GM12878 (cell line): ENCODE data around the gene EDC3. TPM values are rescaled to one million over a fixed set of nuclear protein-coding genes. Genes with fewer than 3 reads are reported as not detected.

Source experiments
- ATAC-seq: fragments of 200-7000 bp; cut with Tn5 transposase; 3 replicates; pipeline ENCODE4 v1.9.1; 2020; ENCODE audit warnings: mild to moderate bottlenecking, moderate library complexity
- BruUV-seq: library from RNA; stranded (reverse); fragments of 400-500 nt; replicated peaks from 2 replicates; lab custom pipeline; 2021; lab: Mats Ljungman, UMichigan
- CTCF ChIA-PET: fragments of 300-600 bp; sonication (Branson Sonifier 250); formaldehyde crosslinking; extraction: SDS; loops from one replicate; lab custom pipeline; 2021; ENCODE audit warnings: inconsistent platforms; lab: Yijun Ruan, JAX
- POLR2A ChIA-PET: fragments of 350-600 bp; formaldehyde crosslinking; extraction: SDS; loops from one replicate; lab custom pipeline; 2021; ENCODE audit warnings: inconsistent platforms; lab: Charles Lee
- RAD21 ChIA-PET: fragments of 300-600 bp; sonication (Branson Sonifier 250); formaldehyde crosslinking; loops from one replicate; lab custom pipeline; 2023; ENCODE audit warnings: antibody characterized with exemption; ENCODE audit not compliant: unreplicated experiment; lab: Charles Lee
- SMC1A ChIA-PET: fragments of 300-600 bp; sonication (Branson Sonifier 250); formaldehyde crosslinking; loops from one replicate; lab custom pipeline; 2023; ENCODE audit not compliant: unreplicated experiment, uncharacterized antibody; lab: Charles Lee
- DNase-seq: peaks from one replicate; pipeline ENCODE4 v3.0.0-alpha.2; 2011; ENCODE audit warnings: low read depth, low spot score
- FAIRE-seq: peaks from 3 replicates; lab custom pipeline; 2011; peaks lifted over from hg19 to GRCh38; lab: Jason Lieb, UNC
- H2AFZ ChIP-seq: 2 replicates; pipeline ENCODE4 v1.6.0; 2011; ENCODE audit warnings: low read depth, low read length, control low read depth; ENCODE audit not compliant: control insufficient read depth
- H3K27ac ChIP-seq: 2 replicates; pipeline ENCODE4 v1.5.1; 2011; ENCODE audit warnings: control low read depth; ENCODE audit not compliant: control insufficient read depth, insufficient read depth
- H3K27me3 ChIP-seq, 2 experiments: replicated peaks in 1 of 2; 2 replicates each; pipeline versions ENCODE4 v1.6.0 to v1.6.1; 2011; ENCODE audit warnings: low read length in 1 of 2; ENCODE audit not compliant: control insufficient read depth in 2 of 2, insufficient read depth in 2 of 2
- H3K36me3 ChIP-seq, 2 experiments: 2 replicates each; pipeline ENCODE4 v1.5.1; 2011; ENCODE audit warnings: low read length in 1 of 2; ENCODE audit not compliant: control insufficient read depth in 2 of 2, insufficient read depth in 2 of 2
- H3K4me1 ChIP-seq: 2 replicates; pipeline ENCODE4 v1.6.1; 2011; ENCODE audit warnings: mild to moderate bottlenecking, low read length, moderate library complexity, mixed read lengths; ENCODE audit not compliant: control insufficient read depth, insufficient read depth
- H3K4me2 ChIP-seq: 2 replicates; pipeline ENCODE4 v1.6.0; 2011; ENCODE audit warnings: control low read depth; ENCODE audit not compliant: control insufficient read depth, insufficient read depth
- H3K4me3 ChIP-seq: fragments of 200-600 bp; sonication (generic); 2 replicates; pipeline ENCODE4 v1.5.1; 2016
- H3K79me2 ChIP-seq: 2 replicates; pipeline ENCODE4 v1.6.0; 2011; ENCODE audit warnings: low read length; ENCODE audit not compliant: control insufficient read depth, insufficient read depth
- H3K9ac ChIP-seq: 2 replicates; pipeline ENCODE4 v1.8.0; 2011; ENCODE audit warnings: low read length, control low read depth, mixed read lengths; ENCODE audit not compliant: control insufficient read depth, insufficient read depth
- H3K9me3 ChIP-seq: replicated peaks from 3 replicates; pipeline ENCODE4 v1.5.1; 2011; ENCODE audit warnings: mild to moderate bottlenecking, low read length; ENCODE audit not compliant: control insufficient read depth, insufficient read depth
- H4K20me1 ChIP-seq: 2 replicates; pipeline ENCODE4 v1.6.0; 2011; ENCODE audit not compliant: control insufficient read depth, insufficient read depth
- EGR1 ChIP-seq, 2 experiments: IDR thresholded peaks; 1 replicate in 1 of 2; 2 replicates in 1 of 2; pipeline ENCODE4 v1.6.1; 2011 to 2012; ENCODE audit warnings: low read depth in 2 of 2, low read length in 2 of 2, borderline replicate concordance in 1 of 2, mild to moderate bottlenecking in 1 of 2, moderate library complexity in 1 of 2
- ETV6 ChIP-seq, 2 experiments: fragments of 450-650 bp in 1 of 2; IDR thresholded peaks in 1 of 2; conservative IDR thresholded peaks in 1 of 2; 2 replicates each; pipeline ENCODE4 v1.6.1; 2014; ENCODE audit warnings: antibody characterized with exemption in 1 of 2, borderline replicate concordance in 1 of 2, low read depth in 1 of 2, mild to moderate bottlenecking in 1 of 2, moderate library complexity in 1 of 2
- IRF4 ChIP-seq: IDR thresholded peaks from 2 replicates; pipeline ENCODE4 v1.6.1; 2011; ENCODE audit warnings: low read depth, low read length
- KLF5 ChIP-seq: fragments of 450-650 bp; IDR thresholded peaks from 2 replicates; pipeline ENCODE4 v1.6.1; 2014; ENCODE audit warnings: mild to moderate bottlenecking; ENCODE audit not compliant: partially characterized antibody
- PAX5 ChIP-seq: IDR thresholded peaks from 2 replicates; pipeline ENCODE4 v1.6.1; 2011; ENCODE audit warnings: low read depth, low read length, borderline replicate concordance
- SIX5 ChIP-seq: IDR thresholded peaks from 2 replicates; pipeline ENCODE4 v1.6.1; 2011; ENCODE audit warnings: mild to moderate bottlenecking, low read depth, low read length, moderate library complexity; ENCODE audit not compliant: severe bottlenecking
- SREBF2 ChIP-seq: IDR thresholded peaks from 2 replicates; pipeline ENCODE4 v1.6.1; 2012; ENCODE audit warnings: mild to moderate bottlenecking, low read length
- YBX1 ChIP-seq: fragments of 450-650 bp; IDR thresholded peaks from 2 replicates; pipeline ENCODE4 v1.6.1; 2016; ENCODE audit warnings: antibody characterized with exemption
- WGBS: methylation state at CpG from one replicate; pipeline ENCODE4 v1.1.6; 2016; ENCODE audit warnings: low lambda C conversion rate; ENCODE audit not compliant: insufficient replicate concordance, insufficient coverage; ENCODE audit errors: missing lambda C conversion rate; 5-methylcytosine and 5-hydroxymethylcytosine counted together
- in situ Hi-C: fragments of 300-500 bp; cut with MboI; formaldehyde crosslinking; loops from 9 replicates; pipeline ENCODE4 v1.14.3; 2018; ENCODE audit warnings: mixed read lengths
- intact Hi-C: fragments of 100-400 bp; cut with micrococcal nuclease; formaldehyde crosslinking; loops from one replicate; pipeline ENCODE4 v1.14.2; 2022; ENCODE audit not compliant: unreplicated experiment
- polyA plus RNA-seq, 11 experiments: library from polyadenylated mRNA; depleted of rRNA in 4 of 11; unstranded in 6 of 11; stranded (reverse) in 5 of 11; fragments of >200 nt; fragmentation: Nextera tagmentation in 4 of 11; fragmentation: Illumina TruSeq in 1 of 11; extraction: Ambion mirVana in 4 of 11; extraction: Trizol in 1 of 11; gene quantifications; 1 replicate in 1 of 11; 2 replicates in 10 of 11; pipeline versions ENCODE4 v1.2.1 to v1.2.3, GENCODE V29; 2011 to 2016; ENCODE audit warnings: inconsistent platforms in 2 of 11, missing spikeins in 2 of 11, low read depth in 1 of 11
- total RNA-seq, 4 experiments: library from RNA; depleted of rRNA in 3 of 4; stranded (reverse); fragments of >200 nt in 3 of 4; fragmentation: Illumina TruSeq in 1 of 4; extraction: Trizol in 1 of 4; gene quantifications; 2 replicates each; pipeline versions ENCODE4 v1.2.1 to v1.2.3, GENCODE V29; 2013 to 2021
- TF ChIP-seq, protein P1 (sequence below): fragments of 450-650 bp; conservative IDR thresholded peaks from 2 replicates; pipeline ENCODE4 v1.6.1; 2017; ENCODE audit warnings: mild to moderate bottlenecking, moderate library complexity
- TF ChIP-seq, protein P2 (sequence below): IDR thresholded peaks from 2 replicates; pipeline ENCODE4 v1.6.1; 2012; ENCODE audit warnings: low read depth, low read length, improper control_type of control experiment
- TF ChIP-seq, protein P3 (sequence below): fragments of 450-650 bp; IDR thresholded peaks from 2 replicates; pipeline ENCODE4 v1.6.1; 2014; ENCODE audit warnings: mild to moderate bottlenecking

Gene EDC3
- total and polyA plus RNA-seq, 10 of the 15 experiments (the other 5 are each of a cell fraction or from before 2014, with no cell fraction given), result 11.8 to 48.4 (median 35.3) TPM

DNA sequence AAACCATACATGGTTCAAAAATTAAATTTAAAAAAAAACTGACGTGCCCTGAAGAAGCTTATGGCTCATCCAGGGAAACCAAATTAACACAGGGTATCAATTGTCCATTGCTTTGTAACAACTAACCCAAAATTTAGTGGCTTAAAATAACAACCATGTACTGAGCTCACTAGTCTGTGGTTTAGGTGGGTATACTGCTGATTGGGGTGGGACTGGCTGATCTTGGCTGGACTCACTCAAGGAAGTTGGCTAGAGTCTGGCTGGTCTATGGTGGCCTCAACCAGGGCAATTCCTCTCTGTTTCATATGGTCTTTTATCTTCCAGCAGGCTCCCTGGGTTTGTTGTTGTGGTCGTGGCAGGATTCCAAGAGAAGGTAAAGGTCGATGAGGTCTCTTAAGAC, 14.1 kb upstream of the EDC3 start:
- ChIA-PET POLR2A (no interaction called here), RAD21 (no interaction called here)
- no peak for ATAC-seq

More for the DNA sequence above, 14.1 kb upstream of the EDC3 start:
- Histone ChIP-seq H3K36me3 (no peaks in the 10 kb centered on the region), H3K27ac (no peak overlapping the region), H3K79me2 (no peaks in the 10 kb centered on the region), H3K4me2 (no peak overlapping the region), H3K9ac (no peak overlapping the region), H2AFZ (no peak overlapping the region), H3K27me3 (no peaks in the 10 kb centered on the region; a peak in 1 of 4 replicates), H4K20me1 (no peaks in the 10 kb centered on the region), H3K4me1 (no peaks in the 10 kb centered on the region), H3K4me3 (no peak overlapping the region), H3K9me3 (no peaks in the 10 kb centered on the region)
- WGBS, result 2% methylated on average over 3 of the region's 3 CpGs
- TF ChIP-seq, protein P1, sequence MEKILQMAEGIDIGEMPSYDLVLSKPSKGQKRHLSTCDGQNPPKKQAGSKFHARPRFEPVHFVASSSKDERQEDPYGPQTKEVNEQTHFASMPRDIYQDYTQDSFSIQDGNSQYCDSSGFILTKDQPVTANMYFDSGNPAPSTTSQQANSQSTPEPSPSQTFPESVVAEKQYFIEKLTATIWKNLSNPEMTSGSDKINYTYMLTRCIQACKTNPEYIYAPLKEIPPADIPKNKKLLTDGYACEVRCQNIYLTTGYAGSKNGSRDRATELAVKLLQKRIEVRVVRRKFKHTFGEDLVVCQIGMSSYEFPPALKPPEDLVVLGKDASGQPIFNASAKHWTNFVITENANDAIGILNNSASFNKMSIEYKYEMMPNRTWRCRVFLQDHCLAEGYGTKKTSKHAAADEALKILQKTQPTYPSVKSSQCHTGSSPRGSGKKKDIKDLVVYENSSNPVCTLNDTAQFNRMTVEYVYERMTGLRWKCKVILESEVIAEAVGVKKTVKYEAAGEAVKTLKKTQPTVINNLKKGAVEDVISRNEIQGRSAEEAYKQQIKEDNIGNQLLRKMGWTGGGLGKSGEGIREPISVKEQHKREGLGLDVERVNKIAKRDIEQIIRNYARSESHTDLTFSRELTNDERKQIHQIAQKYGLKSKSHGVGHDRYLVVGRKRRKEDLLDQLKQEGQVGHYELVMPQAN, result no peak
- no peak for TF ChIP-seq SIX5
- TF ChIP-seq, protein P2, sequence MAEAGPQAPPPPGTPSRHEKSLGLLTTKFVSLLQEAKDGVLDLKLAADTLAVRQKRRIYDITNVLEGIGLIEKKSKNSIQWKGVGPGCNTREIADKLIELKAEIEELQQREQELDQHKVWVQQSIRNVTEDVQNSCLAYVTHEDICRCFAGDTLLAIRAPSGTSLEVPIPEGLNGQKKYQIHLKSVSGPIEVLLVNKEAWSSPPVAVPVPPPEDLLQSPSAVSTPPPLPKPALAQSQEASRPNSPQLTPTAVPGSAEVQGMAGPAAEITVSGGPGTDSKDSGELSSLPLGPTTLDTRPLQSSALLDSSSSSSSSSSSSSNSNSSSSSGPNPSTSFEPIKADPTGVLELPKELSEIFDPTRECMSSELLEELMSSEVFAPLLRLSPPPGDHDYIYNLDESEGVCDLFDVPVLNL, result no peak
- no peak for TF ChIP-seq PAX5
- TF ChIP-seq IRF4, result no peak
- TF ChIP-seq SREBF2, result no peak
- TF ChIP-seq, protein P3, sequence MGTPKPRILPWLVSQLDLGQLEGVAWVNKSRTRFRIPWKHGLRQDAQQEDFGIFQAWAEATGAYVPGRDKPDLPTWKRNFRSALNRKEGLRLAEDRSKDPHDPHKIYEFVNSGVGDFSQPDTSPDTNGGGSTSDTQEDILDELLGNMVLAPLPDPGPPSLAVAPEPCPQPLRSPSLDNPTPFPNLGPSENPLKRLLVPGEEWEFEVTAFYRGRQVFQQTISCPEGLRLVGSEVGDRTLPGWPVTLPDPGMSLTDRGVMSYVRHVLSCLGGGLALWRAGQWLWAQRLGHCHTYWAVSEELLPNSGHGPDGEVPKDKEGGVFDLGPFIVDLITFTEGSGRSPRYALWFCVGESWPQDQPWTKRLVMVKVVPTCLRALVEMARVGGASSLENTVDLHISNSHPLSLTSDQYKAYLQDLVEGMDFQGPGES, result no peak
- TF ChIP-seq EGR1 (IDR thresholded peaks at IDR 0.05; ENCODE audit: borderline replicate concordance in 1 of 2, low read depth in 2 of 2, low read length in 2 of 2), result no peak
- TF ChIP-seq KLF5, result no peak
- no peak for TF ChIP-seq YBX1
- no peak for TF ChIP-seq ETV6 (conservative IDR thresholded peaks at IDR 0.05 in 1 of 2, IDR thresholded peaks at IDR 0.05 in 1 of 2; ENCODE audit: borderline replicate concordance in 1 of 2, low read depth in 1 of 2)
- BruUV-seq, result no TSS peak
- in situ Hi-C loops, result no loop called here
- DNase-seq (no peak), FAIRE-seq (no peak)
- ChIA-PET SMC1A (interaction anchor here (0.6 kb wide), 2 partner anchors 197 to 667 kb away, joined by 3 read pairs; no protein-coding TSS in a partner anchor), CTCF (interaction anchor here (0.6 kb wide), 1 partner anchor 90 kb away, joined by 4 read pairs; no protein-coding TSS in a partner anchor)
- intact Hi-C loops, result no loop called here
